GM12891 (cell line): ENCODE measurements around the gene GPR42.

Experiments used
- POLR2A ChIP-seq: IDR thresholded peaks from 2 replicates; pipeline ENCODE4 v1.6.1; 2011; ENCODE audit warnings: low read depth, low read length, control low read depth
- POLR2AphosphoS5 ChIP-seq: IDR thresholded peaks from 2 replicates; pipeline ENCODE4 v1.6.1; 2011; ENCODE audit warnings: low read depth, low read length, control low read depth
- TAF1 ChIP-seq: IDR thresholded peaks from 2 replicates; pipeline ENCODE4 v1.6.1; 2011; ENCODE audit warnings: low read depth, low read length, control low read depth

- TF ChIP-seq TAF1 (no peak), POLR2AphosphoS5 (no peak), POLR2A (no peak)
These were observed 29.9 kb upstream of the GPR42 start for GRCh38 chr19:35341006-35341405.
